ENCODE results near the gene KLK14. TPM values are rescaled to one million over a fixed set of nuclear protein-coding genes. Genes with fewer than 3 reads are reported as not detected.

KLK14 gene
- total and polyA plus RNA-seq, 9 donors, result 0.10 to 1.5 (median 0.32) TPM; not detected in 5

DNA sequence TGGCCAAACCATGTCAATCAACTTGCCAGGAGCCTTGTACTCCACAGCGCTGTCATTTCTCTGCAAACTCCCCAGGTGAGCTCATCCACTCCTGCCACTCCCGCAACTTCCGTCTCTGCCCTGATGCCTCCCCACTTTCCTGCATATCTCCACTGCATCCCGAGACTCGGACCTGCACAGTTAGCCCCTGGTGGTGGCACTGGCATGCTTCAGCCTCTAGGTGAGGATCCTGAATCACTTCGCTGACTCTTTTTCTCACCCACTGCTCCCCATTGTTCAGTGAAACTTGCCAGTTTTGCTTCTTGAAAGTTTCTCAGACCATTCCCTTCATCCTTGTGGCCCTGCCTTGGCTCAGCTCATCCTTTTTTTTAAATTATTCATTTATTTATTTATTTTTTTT, 28.9 kb upstream of the KLK14 start:
- no peak overlapping the region for H3K4me3 ChIP-seq
- intact Hi-C loops (cut with DNase I), result no loop called here
- no peak for DNase-seq
- WGBS, 3 donors, result 52 to 64% (median 53%) methylated on average over 6 of the region's 6 CpGs
- no peak for TF ChIP-seq POLR2A (IDR thresholded peaks at IDR 0.05)
- TF ChIP-seq, protein P1, sequence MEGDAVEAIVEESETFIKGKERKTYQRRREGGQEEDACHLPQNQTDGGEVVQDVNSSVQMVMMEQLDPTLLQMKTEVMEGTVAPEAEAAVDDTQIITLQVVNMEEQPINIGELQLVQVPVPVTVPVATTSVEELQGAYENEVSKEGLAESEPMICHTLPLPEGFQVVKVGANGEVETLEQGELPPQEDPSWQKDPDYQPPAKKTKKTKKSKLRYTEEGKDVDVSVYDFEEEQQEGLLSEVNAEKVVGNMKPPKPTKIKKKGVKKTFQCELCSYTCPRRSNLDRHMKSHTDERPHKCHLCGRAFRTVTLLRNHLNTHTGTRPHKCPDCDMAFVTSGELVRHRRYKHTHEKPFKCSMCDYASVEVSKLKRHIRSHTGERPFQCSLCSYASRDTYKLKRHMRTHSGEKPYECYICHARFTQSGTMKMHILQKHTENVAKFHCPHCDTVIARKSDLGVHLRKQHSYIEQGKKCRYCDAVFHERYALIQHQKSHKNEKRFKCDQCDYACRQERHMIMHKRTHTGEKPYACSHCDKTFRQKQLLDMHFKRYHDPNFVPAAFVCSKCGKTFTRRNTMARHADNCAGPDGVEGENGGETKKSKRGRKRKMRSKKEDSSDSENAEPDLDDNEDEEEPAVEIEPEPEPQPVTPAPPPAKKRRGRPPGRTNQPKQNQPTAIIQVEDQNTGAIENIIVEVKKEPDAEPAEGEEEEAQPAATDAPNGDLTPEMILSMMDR (IDR thresholded peaks at IDR 0.05), result no peak
- no peaks in the 10 kb centered on the region for H3K36me3 ChIP-seq
- H3K9me3 ChIP-seq, result no peaks in the 10 kb centered on the region
- peaks cover 4% of the 10 kb centered on the region for H3K4me1 ChIP-seq (ENCODE audit: insufficient read depth)
- no peak overlapping the region for H3K27ac ChIP-seq
- no peaks in the 10 kb centered on the region for H3K27me3 ChIP-seq

DNA sequence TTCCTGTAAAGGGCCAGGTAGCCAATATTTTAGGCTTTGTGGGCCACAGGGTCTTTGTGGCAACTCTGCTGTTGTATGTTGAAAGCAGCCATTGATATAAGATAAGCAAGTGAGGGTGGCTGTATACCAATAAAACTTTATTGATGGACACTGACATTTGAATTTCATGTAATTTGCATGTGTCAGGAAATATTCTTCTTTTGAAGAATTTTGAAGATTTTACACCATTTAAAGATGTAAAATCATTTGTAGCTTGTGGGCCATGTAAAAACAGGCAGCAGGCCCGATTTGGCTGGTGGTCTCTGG, 27.9 kb upstream of the KLK14 start:
- 67 to 78% (median 76%) methylated on average over 1 of the region's 1 CpG for WGBS, 3 donors
- TF ChIP-seq POLR2A (IDR thresholded peaks at IDR 0.05) (no peak), EP300 (IDR thresholded peaks at IDR 0.05) (no peak)
- TF ChIP-seq, protein P1 (IDR thresholded peaks at IDR 0.05), result no peak
- H3K4me1 ChIP-seq (ENCODE audit: insufficient read depth), result peaks cover 4% of the 10 kb centered on the region
- no peak overlapping the region for H3K27ac ChIP-seq
- H3K36me3 ChIP-seq, result no peaks in the 10 kb centered on the region
- H3K9me3 ChIP-seq, result no peaks in the 10 kb centered on the region
- no peaks in the 10 kb centered on the region for H3K27me3 ChIP-seq
- intact Hi-C loops (cut with DNase I), result no loop called here
- H3K4me3 ChIP-seq, result no peak overlapping the region
- no peak for DNase-seq

DNA sequence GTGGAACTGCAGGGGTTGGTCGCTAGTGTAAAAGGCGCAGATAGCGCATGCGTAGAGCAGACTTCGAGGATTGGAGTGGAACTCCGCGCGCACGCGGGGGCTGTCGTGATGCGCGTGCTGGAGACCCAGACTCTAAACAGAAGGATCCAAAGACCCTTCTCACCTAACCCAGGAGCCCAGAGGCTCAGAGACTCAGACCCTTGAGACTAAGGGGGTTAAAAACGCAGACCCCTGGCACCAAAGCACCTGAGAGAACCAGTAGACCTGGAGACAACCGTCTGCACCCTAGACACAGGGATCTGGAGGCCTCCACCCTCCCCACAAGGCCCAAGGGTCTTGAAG, 26.1 kb upstream of the KLK14 start:
- TF ChIP-seq EP300 (IDR thresholded peaks at IDR 0.05), result no peak
- no peak for TF ChIP-seq POLR2A (IDR thresholded peaks at IDR 0.05)
- TF ChIP-seq, protein P1 (IDR thresholded peaks at IDR 0.05), result no peak
- intact Hi-C loops (cut with DNase I), result loop anchor here in 1 of 4 donors (10.0 kb wide), 1 partner anchor 56 kb away; no protein-coding TSS in a partner anchor
- 0 to 2% (median 1%) methylated on average over 15 of the region's 15 CpGs for WGBS, 3 donors
- Histone ChIP-seq H3K27ac (peak overlapping the region; percentile 8 to 32), H3K4me1 (ENCODE audit: insufficient read depth) (peaks cover 4% of the 10 kb centered on the region), H3K27me3 (no peaks in the 10 kb centered on the region), H3K9me3 (no peaks in the 10 kb centered on the region), H3K36me3 (no peaks in the 10 kb centered on the region), H3K4me3 (peak overlapping the region; percentile 89)
- DNase-seq, result no peak

DNA sequence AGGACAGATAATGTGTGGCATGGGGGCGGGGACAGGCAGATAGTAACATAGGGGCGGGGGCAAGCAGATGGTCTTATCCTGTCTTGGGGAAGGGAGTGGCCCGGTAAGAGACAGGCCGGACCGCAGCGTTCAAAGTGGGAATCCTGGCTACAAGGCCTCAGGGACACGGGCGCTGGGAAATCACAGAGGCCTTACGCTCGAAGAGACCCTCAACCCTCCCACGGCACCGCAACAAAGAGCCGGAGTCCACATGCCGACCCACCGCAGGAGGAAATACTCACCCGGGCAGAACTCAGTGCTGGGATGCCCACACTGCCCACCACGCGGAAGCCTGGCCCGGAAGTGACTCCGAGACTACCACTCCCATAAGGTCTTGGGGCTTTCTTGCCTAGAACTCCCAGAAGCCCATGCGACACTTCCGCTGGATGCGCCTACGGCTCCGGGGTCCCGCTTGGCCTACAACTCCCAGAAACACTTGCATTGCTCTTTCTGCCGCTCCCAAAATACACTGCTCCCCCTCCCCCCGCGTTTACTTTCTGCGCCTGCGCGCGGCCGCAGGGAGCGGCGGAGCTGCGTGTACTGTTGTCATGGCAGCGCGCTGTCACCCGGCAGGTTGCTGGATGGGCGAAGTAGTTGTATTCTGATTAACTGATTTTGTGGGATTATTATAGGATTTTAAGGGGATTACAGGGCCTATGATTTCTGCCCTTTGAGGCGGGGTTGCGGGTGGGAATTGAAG, 25.5 kb upstream of the KLK14 start, which contains the start of gene CTU1:
Gene CTU1 (minus strand): TSS at position 344 of the 739 bp plus-strand sequence. CDS start 3,840 bp downstream, outside the sequence.
- Histone ChIP-seq H3K4me1 (ENCODE audit: insufficient read depth) (peaks cover 5% of the 10 kb centered on the region), H3K36me3 (no peaks in the 10 kb centered on the region), H3K27ac (peak within 1 kb of the TSS; percentile 8 to 32), H3K27me3 (no peaks in the 10 kb centered on the region), H3K4me3 (peak within 1 kb of the TSS; percentile 89), H3K9me3 (no peaks in the 10 kb centered on the region)
- peak; percentile 97 to 98 (median 98) for DNase-seq
- TF ChIP-seq, protein P1 (IDR thresholded peaks at IDR 0.05), result peak in 2 of 3 donors; percentile 39 to 53
- TF ChIP-seq POLR2A (IDR thresholded peaks at IDR 0.05), result peak; percentile 42
- TF ChIP-seq EP300 (IDR thresholded peaks at IDR 0.05), result no peak
- intact Hi-C loops (cut with DNase I), result loop anchor here in 1 of 4 donors (10.0 kb wide), 1 partner anchor 57 kb away; no protein-coding TSS in a partner anchor
- WGBS, 3 donors, result 0 to 1% (median 0%) methylated on average over 43 of the region's 43 CpGs
